Stimulated activated CD8-positive, alpha-beta memory T cell treated with anti-CD3 and anti-CD28 coated beads, Interleukin-7, amount 100 ng/mL, for 24 hours (primary cell): ENCODE results near the gene FIP1L1.
"Not testable (repeated sequence)": the region's sequence is repeated elsewhere in the genome, so short reads cannot be mapped to it uniquely, and the experiment has no call there.

Experiments used
- DNase-seq: peaks from one replicate; pipeline ENCODE4 v3.0.0-alpha.2; 2020; ENCODE audit warnings: low read depth

Gene FIP1L1

DNA sequence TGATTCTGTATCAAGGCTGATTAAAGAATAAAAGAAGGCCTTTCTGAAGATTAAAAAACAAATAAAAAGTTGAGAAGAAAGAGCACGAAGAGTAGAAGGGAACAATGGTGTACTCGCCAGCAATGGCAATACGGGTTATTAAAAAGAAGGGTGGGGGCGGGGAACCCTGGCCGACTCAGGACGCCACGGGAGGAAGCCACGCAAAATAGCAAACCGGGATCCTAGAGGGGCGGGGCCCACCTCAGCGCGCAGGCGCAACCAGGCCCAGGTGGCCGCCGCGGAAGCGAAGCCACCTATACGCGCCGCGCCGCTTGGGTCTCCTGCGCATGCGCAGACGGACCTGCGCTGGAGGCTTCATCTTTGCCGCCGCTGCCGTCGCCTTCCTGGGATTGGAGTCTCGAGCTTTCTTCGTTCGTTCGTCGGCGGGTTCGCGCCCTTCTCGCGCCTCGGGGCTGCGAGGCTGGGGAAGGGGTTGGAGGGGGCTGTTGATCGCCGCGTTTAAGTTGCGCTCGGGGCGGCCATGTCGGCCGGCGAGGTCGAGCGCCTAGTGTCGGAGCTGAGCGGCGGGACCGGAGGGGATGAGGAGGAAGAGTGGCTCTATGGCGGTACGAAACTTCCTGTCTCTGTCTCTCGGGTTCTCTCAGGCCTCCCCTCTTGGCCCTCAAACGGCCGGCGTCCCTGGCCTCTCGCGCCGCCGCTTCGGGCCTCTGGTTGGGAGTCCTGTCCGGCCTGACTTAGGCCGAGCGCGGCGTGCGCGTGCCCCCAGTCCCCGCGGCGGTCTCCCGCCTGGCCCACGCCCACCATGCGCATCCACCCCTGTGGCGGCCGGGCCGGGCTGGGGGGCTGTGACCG, at the start of gene FIP1L1:
FIP1L1 (plus strand) TSS at position 323 of the 852 bp plus-strand sequence; CDS start at position 521, 198 bp downstream.
- peak; percentile 92 for DNase-seq

DNA sequence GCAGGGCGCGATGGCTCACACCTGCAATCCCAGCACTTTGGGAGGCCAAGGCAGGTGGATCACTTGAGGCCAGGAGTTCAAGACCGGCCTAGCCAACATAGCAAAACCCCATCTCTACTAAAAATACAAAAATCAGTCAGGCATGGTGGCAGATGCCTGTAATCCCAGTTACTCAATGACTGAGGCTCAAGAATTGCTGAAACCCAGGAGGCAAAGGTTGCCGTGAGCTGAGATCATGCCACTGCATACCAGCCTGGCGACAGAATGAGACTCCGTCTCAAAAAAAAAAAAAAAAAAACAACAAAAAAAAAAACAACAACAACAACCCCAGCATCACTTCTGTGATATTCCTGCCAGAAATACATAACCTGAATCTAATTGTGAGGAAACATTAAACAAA, 42.5 kb upstream of the FIP1L1 start:
- DNase-seq = not testable (repeated sequence)

- not testable (repeated sequence) for DNase-seq
These were observed 37.3 kb upstream of the FIP1L1 start for GRCh38 chr4:53340145-53340544.

- DNase-seq = not testable (repeated sequence)
These were observed 31.0 kb upstream of the FIP1L1 start for GRCh38 chr4:53346392-53346791.

GRCh38 chr4:53346920-53347852, 30.3 kb upstream of the FIP1L1 start:
- no peak for DNase-seq

- no peak for DNase-seq
These were observed 29.4 kb upstream of the FIP1L1 start for GRCh38 chr4:53348046-53348445.

GRCh38 chr4:53349091-53349491, 28.4 kb upstream of the FIP1L1 start:
- DNase-seq = no peak

GRCh38 chr4:53354012-53354722, 23.3 kb upstream of the FIP1L1 start:
- no peak for DNase-seq

DNA sequence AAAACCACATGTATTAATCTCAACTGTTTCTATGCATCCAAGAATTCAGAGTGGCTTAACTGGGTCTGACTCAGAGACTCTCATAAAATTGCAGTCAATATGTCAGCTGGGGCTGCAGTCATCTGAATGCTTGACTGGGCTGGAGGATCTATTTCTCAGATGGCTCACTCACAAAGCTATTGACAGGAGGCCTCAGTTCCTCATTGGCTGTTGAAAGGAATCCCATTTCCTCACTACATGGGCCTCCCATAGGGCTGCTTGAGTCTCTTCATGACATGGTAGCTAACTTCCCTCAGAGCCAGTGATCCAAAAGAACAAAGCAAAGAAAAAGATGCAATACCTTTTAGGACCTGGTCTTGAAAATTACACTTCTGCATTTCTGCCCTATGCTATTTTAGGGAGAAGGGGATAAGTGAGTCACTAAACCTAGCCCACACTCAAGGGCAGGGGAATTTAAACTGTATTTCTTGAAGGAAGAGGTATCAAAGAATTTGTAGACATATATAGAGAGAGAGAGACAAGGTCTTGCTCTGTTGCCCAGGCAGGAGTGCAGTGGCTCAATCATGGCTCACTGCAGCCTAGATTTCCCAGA, 21.4 kb upstream of the FIP1L1 start:
- DNase-seq = no peak

- no peak for DNase-seq
These were observed 16.0 kb upstream of the FIP1L1 start for GRCh38 chr4:53361451-53361850.

GRCh38 chr4:53362093-53362492, 15.3 kb upstream of the FIP1L1 start:
- no peak for DNase-seq

GRCh38 chr4:53364624-53365023, 12.8 kb upstream of the FIP1L1 start:
- DNase-seq = no peak

DNA sequence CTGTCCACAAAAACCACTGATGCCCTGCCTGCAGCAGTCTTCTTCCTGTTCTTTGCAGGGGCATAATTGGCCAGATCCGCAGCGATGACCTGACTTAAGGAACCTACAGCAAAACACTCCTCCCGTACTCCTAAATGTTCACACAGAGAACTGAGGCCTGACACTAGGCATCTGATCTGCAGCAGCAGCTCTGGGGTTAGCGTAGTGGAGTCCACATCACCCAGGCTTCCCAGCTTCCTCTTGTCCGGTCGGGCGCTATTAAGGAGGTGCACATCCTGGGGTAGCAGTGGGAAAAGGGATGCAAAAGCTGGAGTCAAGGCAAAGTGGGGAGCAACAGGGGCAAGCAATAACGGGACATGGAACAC, 12.3 kb upstream of the FIP1L1 start:
- no peak for DNase-seq

DNA sequence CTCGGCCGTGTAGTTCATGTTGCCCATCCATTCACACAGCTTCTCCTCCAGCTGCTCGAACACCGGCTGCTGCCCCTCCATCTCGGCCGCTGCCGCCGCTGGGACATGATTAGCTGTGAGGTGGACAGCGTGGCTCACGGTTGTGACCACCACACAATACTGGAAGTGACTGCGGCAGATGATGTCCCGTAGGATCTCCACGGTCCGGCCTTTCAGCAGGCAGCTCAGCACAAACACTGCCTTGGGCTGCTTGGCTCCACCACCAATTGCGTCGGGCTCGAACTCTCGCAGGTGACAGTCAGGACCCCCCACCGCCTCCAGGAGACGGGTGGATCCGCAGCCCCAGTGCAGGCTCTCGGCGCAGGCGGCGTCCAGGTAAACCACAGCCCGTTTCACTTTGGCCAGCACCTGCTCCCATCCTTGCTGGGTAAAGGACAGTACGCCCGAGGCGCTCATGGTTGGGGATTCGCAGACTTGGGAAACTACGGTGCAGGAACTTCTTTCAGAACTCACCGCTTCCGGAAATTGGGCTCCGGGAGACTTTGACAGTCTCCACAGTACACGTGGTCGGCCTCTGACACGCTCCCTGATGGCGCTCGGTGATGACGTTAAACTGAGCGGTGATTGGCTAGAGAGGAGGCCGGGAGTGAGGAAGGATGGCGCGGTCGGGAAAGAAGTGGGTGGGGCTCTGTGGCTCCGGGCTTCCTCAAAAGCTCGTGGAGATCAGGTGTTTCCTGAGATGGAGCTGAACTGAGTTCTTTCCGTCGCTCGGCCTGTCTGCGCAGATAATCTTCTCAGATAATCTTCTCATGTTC, 11.7 kb upstream of the FIP1L1 start, which contains the start of gene SCFD2:
SCFD2 (minus strand) TSS at position 576 of the 815 bp plus-strand sequence.
- DNase-seq = peak; percentile 98

- DNase-seq = no peak
These were observed 11.1 kb upstream of the FIP1L1 start for GRCh38 chr4:53366301-53366716.

DNA sequence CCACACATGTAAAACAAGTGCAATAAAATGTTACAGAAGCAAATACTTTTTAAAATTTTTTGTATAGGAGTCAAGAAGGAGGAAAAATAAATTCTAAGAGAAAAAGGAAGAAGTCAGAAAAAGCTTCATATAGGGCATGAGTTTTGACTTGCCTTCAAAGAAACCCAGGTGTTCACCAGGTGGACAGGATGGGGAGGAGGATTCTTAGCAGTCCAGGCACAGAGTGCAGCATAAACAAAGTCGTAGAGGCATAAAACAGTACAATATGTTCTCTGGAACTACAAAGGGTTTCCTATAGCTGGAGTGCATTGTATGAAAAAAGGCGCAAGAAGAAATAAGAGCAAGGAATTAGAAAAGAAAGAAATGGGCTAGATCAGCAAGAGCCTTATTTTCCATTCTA, 9.7 kb upstream of the FIP1L1 start:
- no peak for DNase-seq

- no peak for DNase-seq
These were observed 6.4 kb upstream of the FIP1L1 start for GRCh38 chr4:53371049-53371448.

DNA sequence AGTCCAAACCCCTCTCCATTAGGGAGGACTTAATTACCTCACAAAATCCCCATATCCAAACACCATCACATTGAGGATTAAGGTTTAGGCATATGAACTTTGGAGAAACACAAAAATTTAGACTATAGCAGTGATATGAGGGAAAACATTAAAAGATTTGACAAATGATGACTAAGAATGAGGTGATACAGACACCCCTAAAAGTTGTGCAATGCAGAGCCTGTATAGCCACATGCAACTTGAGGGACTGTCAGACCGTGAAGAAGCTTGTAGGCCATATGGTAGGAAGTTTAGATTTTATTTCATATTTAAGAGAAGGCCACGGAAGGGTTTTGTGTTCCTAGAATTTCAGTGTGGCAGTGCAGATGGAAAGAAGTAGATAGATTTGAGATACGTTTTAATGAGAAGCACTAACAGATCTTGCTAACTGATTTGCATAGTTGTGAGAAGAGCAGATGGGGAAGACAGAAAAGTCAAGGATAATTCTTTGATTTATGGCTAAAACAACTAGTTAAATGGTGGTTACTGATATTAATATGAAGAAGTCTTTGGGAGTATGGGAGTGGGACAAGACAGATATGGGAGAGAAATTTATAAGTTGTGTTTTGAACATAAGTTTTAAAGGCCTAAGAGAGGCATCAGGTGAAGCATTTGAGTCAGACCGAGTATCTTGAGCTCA, 5.5 kb upstream of the FIP1L1 start:
- DNase-seq = no peak

- DNase-seq = no peak
These were observed 2.6 kb upstream of the FIP1L1 start for GRCh38 chr4:53374777-53375258.

- no peak for DNase-seq
These were observed 541 bp upstream of the FIP1L1 start for GRCh38 chr4:53376900-53377299.
